ENCODE results near the gene NT5M.

Gene NT5M

GRCh38 chr17:17355426-17355825, 52.3 kb downstream of the NT5M start:
- no peak for DNase-seq (ENCODE audit: low read depth)

GRCh38 chr17:17356149-17356930, 53.2 kb downstream of the NT5M start:
- peak; percentile 78 for DNase-seq (ENCODE audit: low read depth)

GRCh38 chr17:17356931-17357270, 53.7 kb downstream of the NT5M start:
- DNase-seq (ENCODE audit: low read depth): no peak

- no peak for DNase-seq (ENCODE audit: low read depth)
These were observed 55.0 kb downstream of the NT5M start for GRCh38 chr17:17358060-17358751.

GRCh38 chr17:17358866-17359265, 55.7 kb downstream of the NT5M start:
- DNase-seq (ENCODE audit: low read depth): no peak

- DNase-seq (ENCODE audit: low read depth): no peak
These were observed 56.1 kb downstream of the NT5M start for GRCh38 chr17:17359271-17359670.

GRCh38 chr17:17360087-17360730, 57.0 kb downstream of the NT5M start:
- no peak for DNase-seq (ENCODE audit: low read depth)

GRCh38 chr17:17361543-17361866, 58.3 kb downstream of the NT5M start:
- no peak for DNase-seq (ENCODE audit: low read depth)

GRCh38 chr17:17361867-17362539, 58.8 kb downstream of the NT5M start:
- peak; percentile 60 for DNase-seq (ENCODE audit: low read depth)

GRCh38 chr17:17362540-17362930, 59.4 kb downstream of the NT5M start:
- DNase-seq (ENCODE audit: low read depth): no peak

- no peak for DNase-seq (ENCODE audit: low read depth)
These were observed 60.6 kb downstream of the NT5M start for GRCh38 chr17:17363638-17364337.

- DNase-seq (ENCODE audit: low read depth): no peak
These were observed 61.1 kb downstream of the NT5M start for GRCh38 chr17:17364338-17364667.

- DNase-seq (ENCODE audit: low read depth): no peak
These were observed 62.4 kb downstream of the NT5M start for GRCh38 chr17:17365476-17366110.

- DNase-seq (ENCODE audit: low read depth): no peak
These were observed 63.1 kb downstream of the NT5M start for GRCh38 chr17:17366235-17366634.

GRCh38 chr17:17366941-17367875, 64.0 kb downstream of the NT5M start:
- DNase-seq (ENCODE audit: low read depth): no peak

- no peak for DNase-seq (ENCODE audit: low read depth)
These were observed 64.8 kb downstream of the NT5M start for GRCh38 chr17:17367931-17368330.

- DNase-seq (ENCODE audit: low read depth): no peak
These were observed 67.5 kb downstream of the NT5M start for GRCh38 chr17:17370711-17371110.

- no peak for DNase-seq (ENCODE audit: low read depth)
These were observed 69.8 kb downstream of the NT5M start for GRCh38 chr17:17372856-17373520.

- no peak for DNase-seq (ENCODE audit: low read depth)
These were observed 72.7 kb downstream of the NT5M start for GRCh38 chr17:17375841-17376240.

- peak; percentile 60 for DNase-seq (ENCODE audit: low read depth)
These were observed 73.2 kb downstream of the NT5M start for GRCh38 chr17:17376362-17376761.

Data from fibroblast of gingiva (primary cell).